Upper lobe of left lung (tissue), 6 donors: Measurements from ENCODE around the gene PTPRS. TPM values are rescaled to one million over a fixed set of nuclear protein-coding genes. Genes with fewer than 3 reads are reported as not detected.

Source experiments
- ATAC-seq, 2 donors: fragments of 200-7000 bp; cut with Tn5 transposase; one replicate each; pipeline ENCODE4 v1.9.1; 2022; ENCODE audit warnings: mild to moderate bottlenecking in 2 of 2, moderate library complexity in 2 of 2; ENCODE audit not compliant: low FRiP score in 2 of 2
- DNase-seq, 2 donors: peaks; one replicate each; pipeline ENCODE4 v3.0.0-alpha.2; 2019 to 2020
- H3K27ac ChIP-seq, 4 donors: fragments of 200-600 bp; sonication (generic); one replicate each; pipeline ENCODE4 v1.5.1; 2016 to 2019
- H3K27me3 ChIP-seq, 4 donors: fragments of 200-600 bp; sonication (generic); one replicate each; pipeline ENCODE4 v1.5.1; 2017 to 2019
- H3K36me3 ChIP-seq, 4 donors: fragments of 200-600 bp; sonication (generic); one replicate each; pipeline ENCODE4 v1.5.1; 2016 to 2019
- H3K4me1 ChIP-seq, 4 donors: fragments of 200-600 bp; sonication (generic); one replicate each; pipeline ENCODE4 v1.5.1; 2018 to 2019
- H3K4me3 ChIP-seq, 4 donors: fragments of 200-600 bp; sonication (generic); one replicate each; pipeline ENCODE4 v1.5.1; 2017 to 2019; ENCODE audit warnings: mild to moderate bottlenecking in 2 of 4, moderate library complexity in 1 of 4
- H3K9me3 ChIP-seq, 4 donors: fragments of 200-600 bp; sonication (generic); one replicate each; pipeline ENCODE4 v1.5.1; 2018 to 2019
- CTCF ChIP-seq, 6 experiments: fragments of 450-650 bp in 4 of 6; fragments of 200-600 bp in 2 of 6; sonication (generic) in 2 of 6; IDR thresholded peaks; one replicate each; pipeline ENCODE4 v1.5.1; 2016 to 2019; ENCODE audit warnings: antibody characterized with exemption in 6 of 6
- EP300 ChIP-seq, 4 donors: sonication (generic); formaldehyde crosslinking; IDR thresholded peaks; one replicate each; pipeline ENCODE4 v1.5.1; 2017; ENCODE audit warnings: antibody characterized with exemption in 4 of 4, control low read depth in 2 of 4
- POLR2A ChIP-seq, 4 donors: fragments of 450-650 bp; IDR thresholded peaks; one replicate each; pipeline ENCODE4 v1.5.1; 2016 to 2017; ENCODE audit warnings: antibody characterized with exemption in 4 of 4, mild to moderate bottlenecking in 2 of 4
- POLR2AphosphoS5 ChIP-seq, 2 donors: sonication (generic); formaldehyde crosslinking; IDR thresholded peaks; one replicate each; pipeline ENCODE4 v1.5.1; 2017; ENCODE audit warnings: antibody characterized with exemption in 2 of 2
- WGBS, 2 donors: methylation state at CpG; one replicate each; pipeline ENCODE4 v1.1.5; 2017 to 2018; 5-methylcytosine and 5-hydroxymethylcytosine counted together
- total RNA-seq, 6 donors: library from RNA; depleted of rRNA in 4 of 6; stranded (reverse); fragments of >200 nt in 4 of 6; gene quantifications; one replicate each; pipeline versions ENCODE4 v1.1.0 to v1.2.1, GENCODE V29; 2016 to 2021
- donor health status: DM: no; HTN: no; CAD: no; lungs with moderate emphysema.
- donor health status: DM: no; HTN: yes; CAD: no; lungs with severe emphysema.

PTPRS gene
- total RNA-seq, 6 donors from 2014 or later, result 85.6 to 325 (median 146) TPM

DNA sequence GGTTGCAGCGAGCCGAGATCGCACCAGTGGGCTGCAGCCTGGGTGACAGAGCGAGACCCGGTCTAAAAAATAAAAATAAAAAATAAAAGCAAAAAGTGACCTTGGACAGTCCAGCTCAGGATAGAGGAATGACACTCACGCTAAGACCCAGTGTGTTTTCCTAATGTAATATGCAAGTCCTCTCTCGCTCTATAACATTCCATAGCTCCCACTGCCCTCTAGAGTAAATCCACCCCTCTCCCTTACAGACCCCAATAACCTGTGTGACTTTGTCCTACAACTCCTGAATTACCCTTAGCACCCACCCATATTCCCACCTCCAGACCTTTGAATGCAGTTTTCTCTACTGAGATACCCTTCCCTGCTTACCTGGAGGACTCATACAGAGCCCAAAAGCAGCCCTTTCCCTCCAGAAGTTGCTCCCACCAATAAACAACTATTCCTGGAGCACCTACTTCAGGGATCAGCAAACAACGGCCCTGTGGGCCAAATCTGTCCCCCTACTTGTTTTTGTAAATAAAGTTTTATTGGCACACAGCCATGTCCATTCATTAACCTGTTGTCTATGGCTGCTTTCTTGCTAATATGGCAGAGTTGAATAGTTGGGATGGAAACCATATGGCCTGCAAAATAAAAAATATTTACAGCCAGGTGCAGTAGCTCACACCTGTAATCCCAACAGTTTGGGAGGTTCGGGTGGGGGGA lies 39.8 kb upstream of the PTPRS start:
- Histone ChIP-seq H3K36me3 (no peaks in the 10 kb centered on the region), H3K27ac (no peak overlapping the region), H3K4me3 (no peak overlapping the region), H3K4me1 (no peaks in the 10 kb centered on the region), H3K27me3 (no peaks in the 10 kb centered on the region), H3K9me3 (peaks cover 6 to 33% (median 19%) of the 10 kb centered on the region in 4 donors)
- DNase-seq (no peak), ATAC-seq (no peak)
- WGBS, 2 donors, result 87 to 92% methylated on average over 9 of the region's 9 CpGs
- TF ChIP-seq EP300 (IDR thresholded peaks at IDR 0.05) (no peak), CTCF (IDR thresholded peaks at IDR 0.05) (no peak), POLR2A (IDR thresholded peaks at IDR 0.05) (no peak), POLR2AphosphoS5 (IDR thresholded peaks at IDR 0.05) (no peak)

DNA sequence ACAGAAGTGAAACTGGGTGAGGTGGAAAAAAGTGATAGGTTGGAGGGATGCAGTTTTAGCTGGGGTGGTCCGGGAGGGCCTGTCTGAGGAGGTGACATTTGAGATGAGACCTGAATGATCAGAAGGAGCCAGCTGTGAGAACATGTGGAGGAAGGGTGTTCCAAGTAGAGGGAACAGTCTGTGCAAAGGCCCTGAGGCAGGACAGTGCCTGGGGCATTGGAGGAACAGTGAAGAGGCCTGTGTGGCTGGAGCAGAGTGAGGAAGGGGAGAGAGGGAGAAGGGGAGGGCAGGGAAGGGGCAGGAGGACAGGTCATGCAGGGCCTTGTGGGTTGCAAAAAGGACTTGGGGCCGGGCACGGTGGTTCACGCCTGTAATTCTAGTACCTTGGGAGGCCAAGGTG lies 36.3 kb upstream of the PTPRS start:
- Histone ChIP-seq H3K4me1 (no peaks in the 10 kb centered on the region), H3K4me3 (no peak overlapping the region), H3K9me3 (peaks cover 6 to 11% (median 9%) of the 10 kb centered on the region in 4 donors), H3K27ac (no peak overlapping the region), H3K27me3 (no peaks in the 10 kb centered on the region), H3K36me3 (no peaks in the 10 kb centered on the region)
- WGBS, 2 donors, result 82 to 88% methylated on average over 4 of the region's 4 CpGs
- ATAC-seq, result no peak
- TF ChIP-seq POLR2AphosphoS5 (IDR thresholded peaks at IDR 0.05), result no peak
- TF ChIP-seq POLR2A (IDR thresholded peaks at IDR 0.05), result no peak
- TF ChIP-seq CTCF (IDR thresholded peaks at IDR 0.05), result no peak
- TF ChIP-seq EP300 (IDR thresholded peaks at IDR 0.05), result no peak
- no peak for DNase-seq

- H3K27ac ChIP-seq, result no peak overlapping the region
- H3K4me3 ChIP-seq, result no peak overlapping the region
- ATAC-seq (no peak), DNase-seq (no peak)
- no peaks in the 10 kb centered on the region for H3K4me1 ChIP-seq
- 69 to 85% methylated on average over 2 to 4 of the region's 4 CpGs for WGBS, 2 donors
- H3K36me3 ChIP-seq, result no peaks in the 10 kb centered on the region
- H3K9me3 ChIP-seq, result no peaks in the 10 kb centered on the region
- no peak for TF ChIP-seq CTCF (IDR thresholded peaks at IDR 0.05)
- TF ChIP-seq POLR2A (IDR thresholded peaks at IDR 0.05), result no peak
- TF ChIP-seq EP300 (IDR thresholded peaks at IDR 0.05), result no peak
- TF ChIP-seq POLR2AphosphoS5 (IDR thresholded peaks at IDR 0.05), result no peak
- no peaks in the 10 kb centered on the region for H3K27me3 ChIP-seq
Measured at GRCh38 chr19:5372572-5373200, 32.1 kb upstream of the PTPRS start.

DNA sequence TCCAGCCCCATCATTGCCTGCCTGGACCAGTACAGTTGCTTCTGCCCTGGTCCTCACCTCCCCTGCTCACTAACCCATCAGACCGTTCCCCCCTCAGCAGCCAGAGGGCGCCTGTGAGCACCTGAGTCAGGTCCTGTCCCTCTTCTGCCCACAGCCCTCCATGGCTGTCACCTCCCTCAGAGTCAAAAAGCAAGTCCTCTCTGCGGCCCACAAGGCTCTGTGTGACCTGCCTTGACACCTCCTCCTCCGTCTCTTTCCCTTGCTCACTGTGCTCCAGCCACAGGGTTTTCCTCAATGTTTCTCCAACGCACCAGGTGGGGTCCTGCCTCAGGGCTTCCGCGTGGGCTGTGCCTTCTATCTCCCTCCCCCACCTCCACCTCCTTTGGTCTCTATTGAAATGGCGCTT lies 29.4 kb upstream of the PTPRS start:
- H3K27ac ChIP-seq, result no peak overlapping the region
- DNase-seq, result peak in 1 of 2 donors; percentile 34
- H3K4me3 ChIP-seq, result no peak overlapping the region
- no peaks in the 10 kb centered on the region for H3K27me3 ChIP-seq
- H3K36me3 ChIP-seq, result no peaks in the 10 kb centered on the region
- TF ChIP-seq POLR2AphosphoS5 (IDR thresholded peaks at IDR 0.05) (no peak), CTCF (IDR thresholded peaks at IDR 0.05) (peak in 4 of 6 experiments; percentile 31 to 39 (median 36)), POLR2A (IDR thresholded peaks at IDR 0.05) (no peak), EP300 (IDR thresholded peaks at IDR 0.05) (no peak)
- no peaks in the 10 kb centered on the region for H3K4me1 ChIP-seq
- ATAC-seq, result peak in 1 of 2 donors; percentile 52
- no peaks in the 10 kb centered on the region for H3K9me3 ChIP-seq
- 31% methylated on average over 8 of the region's 8 CpGs for WGBS, 2 donors
